Right lobe of liver (tissue), 4 donors: ENCODE measurements around the gene ACTR10.

Source experiments
- CTCF ChIP-seq, 4 donors: fragments of 200-600 bp in 3 of 4; fragments of 450-650 bp in 1 of 4; IDR thresholded peaks; one replicate each; pipeline versions ENCODE4 v1.5.1 to v1.8.0; 2016 to 2022; ENCODE audit warnings: antibody characterized with exemption in 4 of 4, mild to moderate bottlenecking in 2 of 4
- POLR2A ChIP-seq: fragments of 450-650 bp; IDR thresholded peaks from one replicate; pipeline ENCODE4 v1.6.1; 2017; ENCODE audit warnings: antibody characterized with exemption, mild to moderate bottlenecking
- donor health status: DM: no; HTN: no; CAD: no.
- donor health status: DM: no; HTN: no; CAD: no.
- donor health status: DM: no; HTN: yes; CAD: no.

- TF ChIP-seq CTCF (IDR thresholded peaks at IDR 0.05) = peak in 1 of 4 donors; percentile 10
- peak; percentile 85 for TF ChIP-seq POLR2A
These were observed 44.8 kb downstream of the ACTR10 start, which contains the start of gene PSMA3 for GRCh38 chr14:58244556-58245387.
